B cell (primary cell): Measurements from ENCODE around the gene IFI16.

ENCODE experiments used
- CTCF ChIP-seq: fragments of 200-600 bp; IDR thresholded peaks from one replicate; pipeline ENCODE4 v1.8.0; 2022; ENCODE audit warnings: antibody characterized with exemption, mild to moderate bottlenecking
- EZH2 ChIP-seq: IDR thresholded peaks from 2 replicates; pipeline ENCODE4 v1.6.1; 2012; ENCODE audit warnings: borderline replicate concordance, low read depth, mild to moderate bottlenecking, moderate library complexity, low read length; ENCODE audit not compliant: insufficient read depth, poor library complexity, severe bottlenecking

- TF ChIP-seq CTCF (no peak), EZH2 (no peak)
Measured at GRCh38 chr1:159088546-159089183, 79.0 kb downstream of the IFI16 start.
